GM12874 (cell line): ENCODE results near the gene ATXN3L.

Experiments
- CTCF ChIP-seq: IDR thresholded peaks from 2 replicates; pipeline ENCODE4 v1.5.1; 2011; ENCODE audit warnings: low read depth, mild to moderate bottlenecking, control low read depth, low read length, moderate library complexity; ENCODE audit not compliant: insufficient read depth

The ATXN3L gene

GRCh38 chrX:13357925-13358324 lies 38.1 kb upstream of the ATXN3L start:
- no peak for TF ChIP-seq CTCF

- TF ChIP-seq CTCF: no peak
These were observed 26.8 kb upstream of the ATXN3L start for GRCh38 chrX:13346646-13347045.

GRCh38 chrX:13345438-13345837 lies 25.6 kb upstream of the ATXN3L start:
- no peak for TF ChIP-seq CTCF

- TF ChIP-seq CTCF: no peak
These were observed 25.2 kb upstream of the ATXN3L start for GRCh38 chrX:13345037-13345436.

GRCh38 chrX:13341491-13342101 lies 21.7 kb upstream of the ATXN3L start:
- no peak for TF ChIP-seq CTCF

- no peak for TF ChIP-seq CTCF
These were observed 20.4 kb upstream of the ATXN3L start for GRCh38 chrX:13340182-13340791.

- no peak for TF ChIP-seq CTCF
These were observed 19.8 kb upstream of the ATXN3L start for GRCh38 chrX:13339607-13340006.
